WTC11 (cell line): Measurements from ENCODE around the gene PLXNA1. TPM values are rescaled to one million over a fixed set of nuclear protein-coding genes. Genes with fewer than 3 reads are reported as not detected.

ENCODE experiments used
- ZNF121 ChIP-seq: sonication (generic); formaldehyde crosslinking; IDR thresholded peaks from 2 replicates; pipeline ENCODE4 v1.8.0; 2023; ENCODE audit warnings: missing genetic modification reagents
- ZNF317 ChIP-seq: sonication (generic); formaldehyde crosslinking; IDR thresholded peaks from 2 replicates; pipeline ENCODE4 v1.8.1; 2023; ENCODE audit warnings: low read depth, mild to moderate bottlenecking, moderate library complexity, missing genetic modification reagents, borderline replicate concordance
- total RNA-seq: library from RNA; stranded (reverse); gene quantifications from 3 replicates; pipeline ENCODE4 v1.2.3, GENCODE V29; 2021

PLXNA1 gene
- total RNA-seq, 1 experiment from 2014 or later = 53.8 TPM

- TF ChIP-seq ZNF317 (no peak), ZNF121 (CRISPR knock-in tag) (no peak)
These were observed 49.5 kb downstream of the PLXNA1 start (continued) for GRCh38 chr3:127032296-127032990.

Other genes with a start within 250 kb of the PLXNA1 start
- not detected in 3 replicates for gene PRR23E, start 210.0 kb downstream of the PLXNA1 start, total RNA-seq